ENCODE measurements around the gene PLCD1. TPM values are rescaled to one million over a fixed set of nuclear protein-coding genes. Genes with fewer than 3 reads are reported as not detected.
A peak's percentile ranks its signal among the peaks of the same experiment; 100 is the strongest.

The PLCD1 gene
- total and polyA plus RNA-seq, 12 donors, result 9.7 to 97.3 (median 29.2) TPM

DNA sequence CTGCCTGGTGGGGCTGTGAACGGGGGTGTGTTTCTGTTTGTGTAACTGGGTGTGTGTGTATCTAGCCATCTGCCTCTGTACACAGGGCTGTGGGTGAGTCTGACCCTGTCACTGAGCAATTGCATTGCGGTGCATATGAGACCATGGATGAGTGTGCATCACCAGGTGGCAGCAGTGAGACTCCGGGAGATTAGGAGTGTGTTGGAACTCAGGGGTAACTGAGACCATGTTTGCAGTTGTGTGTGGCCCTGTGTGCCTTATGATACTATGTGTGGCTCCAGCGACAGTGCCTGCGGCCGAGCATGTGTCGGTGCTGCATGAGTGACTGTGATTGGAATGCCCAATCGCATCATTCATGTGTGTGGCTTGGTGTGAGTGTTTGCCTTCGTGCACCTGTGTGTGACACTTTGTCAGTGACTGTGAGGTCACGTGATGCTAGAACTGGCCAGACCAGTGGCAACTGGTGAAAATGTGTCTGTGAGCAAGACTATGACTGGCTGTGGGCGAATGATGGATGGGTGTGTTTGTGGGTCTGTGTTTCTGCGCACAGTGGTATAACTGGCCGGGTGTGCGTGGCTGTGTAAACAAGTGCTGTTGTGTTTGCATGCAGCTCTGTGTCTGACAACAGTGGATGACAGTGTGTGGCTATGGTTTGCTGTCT, 24.9 kb downstream of the PLCD1 start:
- Histone ChIP-seq H3K36me3 (replicated peaks in 1 of 2) (peaks cover 0 to 27% of the 10 kb centered on the region in 2 donors), H3K4me3 (no peak overlapping the region), H3K27ac (no peak overlapping the region), H3K27me3 (no peaks in the 10 kb centered on the region), H3K4me1 (replicated peaks in 1 of 2) (no peaks in the 10 kb centered on the region), H3K9me3 (replicated peaks in 1 of 3) (no peaks in the 10 kb centered on the region)
- 69 to 84% (median 71%) methylated on average over 6 to 14 of the region's 14 CpGs for WGBS, 4 donors
- peak; percentile 73 to 90 (median 82) for DNase-seq
- TF ChIP-seq, protein P1, sequence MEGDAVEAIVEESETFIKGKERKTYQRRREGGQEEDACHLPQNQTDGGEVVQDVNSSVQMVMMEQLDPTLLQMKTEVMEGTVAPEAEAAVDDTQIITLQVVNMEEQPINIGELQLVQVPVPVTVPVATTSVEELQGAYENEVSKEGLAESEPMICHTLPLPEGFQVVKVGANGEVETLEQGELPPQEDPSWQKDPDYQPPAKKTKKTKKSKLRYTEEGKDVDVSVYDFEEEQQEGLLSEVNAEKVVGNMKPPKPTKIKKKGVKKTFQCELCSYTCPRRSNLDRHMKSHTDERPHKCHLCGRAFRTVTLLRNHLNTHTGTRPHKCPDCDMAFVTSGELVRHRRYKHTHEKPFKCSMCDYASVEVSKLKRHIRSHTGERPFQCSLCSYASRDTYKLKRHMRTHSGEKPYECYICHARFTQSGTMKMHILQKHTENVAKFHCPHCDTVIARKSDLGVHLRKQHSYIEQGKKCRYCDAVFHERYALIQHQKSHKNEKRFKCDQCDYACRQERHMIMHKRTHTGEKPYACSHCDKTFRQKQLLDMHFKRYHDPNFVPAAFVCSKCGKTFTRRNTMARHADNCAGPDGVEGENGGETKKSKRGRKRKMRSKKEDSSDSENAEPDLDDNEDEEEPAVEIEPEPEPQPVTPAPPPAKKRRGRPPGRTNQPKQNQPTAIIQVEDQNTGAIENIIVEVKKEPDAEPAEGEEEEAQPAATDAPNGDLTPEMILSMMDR (IDR thresholded peaks at IDR 0.05), result peak; percentile 57 to 76 (median 70)
- TF ChIP-seq POLR2A (IDR thresholded peaks at IDR 0.05), result no peak
- intact Hi-C loops (cut with DNase I), result loop anchor here (5.0 to 10.0 kb wide), 2 partner anchors 110 to 118 kb away; no protein-coding TSS in a partner anchor

DNA sequence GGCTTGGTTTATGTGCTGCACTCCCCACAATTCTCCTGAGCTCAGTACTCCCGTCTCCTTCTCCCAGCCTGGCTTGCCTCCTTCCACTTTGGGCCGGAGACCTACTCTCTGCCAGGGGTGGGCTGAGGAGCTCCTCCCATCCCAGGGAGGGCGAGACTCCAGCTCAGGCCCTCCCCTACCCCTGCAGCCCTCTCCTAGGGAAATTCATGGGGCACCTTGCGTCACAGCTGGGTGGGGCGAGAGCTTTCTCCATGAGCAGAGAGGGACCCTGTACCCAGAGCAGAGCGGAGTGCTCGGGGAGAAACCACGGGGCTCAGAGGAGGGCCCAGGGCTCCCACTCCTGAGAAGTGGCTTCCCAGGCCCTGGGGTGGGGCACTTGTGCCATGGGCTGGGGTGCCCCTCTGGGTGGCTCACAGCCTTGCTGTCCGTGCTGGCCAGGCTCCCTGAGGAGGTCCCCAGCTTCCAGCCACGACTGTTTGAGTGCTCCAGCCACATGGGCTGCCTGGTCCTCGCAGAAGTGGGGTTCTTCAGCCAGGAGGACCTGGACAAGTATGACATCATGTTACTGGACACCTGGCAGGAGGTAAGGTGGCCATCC, 25.5 kb downstream of the PLCD1 start:
- DNase-seq, result no peak
- H3K36me3 ChIP-seq (replicated peaks in 1 of 2), result peaks cover 0 to 26% of the 10 kb centered on the region in 2 donors
- no peaks in the 10 kb centered on the region for H3K27me3 ChIP-seq
- no peak overlapping the region for H3K27ac ChIP-seq
- no peak for TF ChIP-seq POLR2A (IDR thresholded peaks at IDR 0.05)
- TF ChIP-seq, protein P1 (IDR thresholded peaks at IDR 0.05), result no peak
- no peaks in the 10 kb centered on the region for H3K9me3 ChIP-seq (replicated peaks in 1 of 3)
- no peak overlapping the region for H3K4me3 ChIP-seq
- H3K4me1 ChIP-seq (replicated peaks in 1 of 2), result no peaks in the 10 kb centered on the region
- intact Hi-C loops (cut with DNase I), result loop anchor here in 1 of 2 donors (10.0 kb wide), 1 partner anchor 111 kb away; no protein-coding TSS in a partner anchor
- WGBS, 4 donors, result 83 to 87% (median 84%) methylated on average over 5 to 11 of the region's 11 CpGs

DNA sequence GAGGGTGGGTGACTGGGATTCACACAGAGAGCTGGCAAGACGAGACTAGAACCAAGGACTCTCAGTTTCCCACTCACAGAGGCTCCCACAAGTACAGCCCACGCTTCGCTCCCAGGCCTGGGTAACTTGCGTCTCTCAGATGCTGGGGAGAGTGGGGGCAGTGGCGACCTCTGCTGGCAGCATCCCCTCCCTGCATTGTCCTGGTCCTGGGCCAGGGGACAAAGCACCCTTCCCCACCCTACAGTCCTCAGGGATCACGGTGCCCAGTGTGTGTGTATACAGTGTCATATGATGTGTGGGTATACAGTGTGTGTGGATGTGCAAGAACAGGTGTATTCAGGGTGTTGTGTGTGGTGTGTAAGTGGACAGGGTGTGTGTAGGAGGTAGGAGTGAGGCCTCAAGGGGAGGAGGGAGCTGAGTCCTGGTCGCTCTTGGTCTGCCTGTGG, 26.0 kb downstream of the PLCD1 start:
- H3K27ac ChIP-seq, result no peak overlapping the region
- TF ChIP-seq, protein P1 (IDR thresholded peaks at IDR 0.05), result peak; percentile 59 to 69 (median 66)
- TF ChIP-seq POLR2A (IDR thresholded peaks at IDR 0.05), result no peak
- H3K9me3 ChIP-seq (replicated peaks in 1 of 3), result no peaks in the 10 kb centered on the region
- 58 to 64% (median 58%) methylated on average over 7 of the region's 7 CpGs for WGBS, 4 donors
- H3K36me3 ChIP-seq (replicated peaks in 1 of 2), result peaks cover 0 to 23% of the 10 kb centered on the region in 2 donors
- intact Hi-C loops (cut with DNase I), result loop anchor here in 1 of 2 donors (10.0 kb wide), 1 partner anchor 111 kb away; no protein-coding TSS in a partner anchor
- no peak overlapping the region for H3K4me3 ChIP-seq
- DNase-seq, result peak in 6 of 7 donors; percentile 51 to 84 (median 62)
- H3K27me3 ChIP-seq, result no peaks in the 10 kb centered on the region
- peaks cover 2 to 3% of the 10 kb centered on the region in 2 donors for H3K4me1 ChIP-seq (replicated peaks in 1 of 2)

DNA sequence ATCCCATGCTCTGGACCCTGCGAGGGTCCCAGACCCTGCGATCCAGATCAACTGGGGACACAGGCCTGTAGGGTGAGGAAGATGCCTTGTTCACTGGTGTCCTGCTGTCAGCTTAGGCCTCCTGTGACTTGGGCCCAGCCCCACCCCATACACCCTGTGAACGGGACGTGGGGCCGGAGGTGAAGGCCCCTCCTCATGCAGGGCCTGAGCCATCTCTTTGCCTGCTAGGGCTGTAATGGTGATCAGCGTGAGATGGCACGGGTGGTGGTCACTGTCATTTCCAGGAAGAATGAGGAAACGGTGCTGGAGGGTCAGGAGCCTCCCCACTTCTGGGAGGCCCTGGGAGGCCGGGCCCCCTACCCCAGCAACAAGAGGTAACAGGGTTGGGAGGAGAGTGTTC, 26.5 kb downstream of the PLCD1 start:
- H3K36me3 ChIP-seq (replicated peaks in 1 of 2), result peaks cover 0 to 18% of the 10 kb centered on the region in 2 donors
- intact Hi-C loops (cut with DNase I), result loop anchor here in 1 of 2 donors (10.0 kb wide), 1 partner anchor 112 kb away; no protein-coding TSS in a partner anchor
- no peaks in the 10 kb centered on the region for H3K27me3 ChIP-seq
- no peak overlapping the region for H3K4me3 ChIP-seq
- TF ChIP-seq POLR2A (IDR thresholded peaks at IDR 0.05), result no peak
- TF ChIP-seq, protein P1 (IDR thresholded peaks at IDR 0.05), result no peak
- peaks cover 4 to 8% of the 10 kb centered on the region in 2 donors for H3K4me1 ChIP-seq (replicated peaks in 1 of 2)
- peak in 3 of 7 donors; percentile 4 to 16 (median 8) for DNase-seq
- 79 to 100% (median 85%) methylated on average over 3 to 9 of the region's 9 CpGs for WGBS, 4 donors
- H3K27ac ChIP-seq, result no peak overlapping the region
- no peaks in the 10 kb centered on the region for H3K9me3 ChIP-seq (replicated peaks in 1 of 3)
